Measurements from ENCODE around the gene SUSD1. TPM values are rescaled to one million over a fixed set of nuclear protein-coding genes. Genes with fewer than 3 reads are reported as not detected.

The SUSD1 gene
- total RNA-seq, 1 experiment from 2014 or later: 7.4 TPM

DNA sequence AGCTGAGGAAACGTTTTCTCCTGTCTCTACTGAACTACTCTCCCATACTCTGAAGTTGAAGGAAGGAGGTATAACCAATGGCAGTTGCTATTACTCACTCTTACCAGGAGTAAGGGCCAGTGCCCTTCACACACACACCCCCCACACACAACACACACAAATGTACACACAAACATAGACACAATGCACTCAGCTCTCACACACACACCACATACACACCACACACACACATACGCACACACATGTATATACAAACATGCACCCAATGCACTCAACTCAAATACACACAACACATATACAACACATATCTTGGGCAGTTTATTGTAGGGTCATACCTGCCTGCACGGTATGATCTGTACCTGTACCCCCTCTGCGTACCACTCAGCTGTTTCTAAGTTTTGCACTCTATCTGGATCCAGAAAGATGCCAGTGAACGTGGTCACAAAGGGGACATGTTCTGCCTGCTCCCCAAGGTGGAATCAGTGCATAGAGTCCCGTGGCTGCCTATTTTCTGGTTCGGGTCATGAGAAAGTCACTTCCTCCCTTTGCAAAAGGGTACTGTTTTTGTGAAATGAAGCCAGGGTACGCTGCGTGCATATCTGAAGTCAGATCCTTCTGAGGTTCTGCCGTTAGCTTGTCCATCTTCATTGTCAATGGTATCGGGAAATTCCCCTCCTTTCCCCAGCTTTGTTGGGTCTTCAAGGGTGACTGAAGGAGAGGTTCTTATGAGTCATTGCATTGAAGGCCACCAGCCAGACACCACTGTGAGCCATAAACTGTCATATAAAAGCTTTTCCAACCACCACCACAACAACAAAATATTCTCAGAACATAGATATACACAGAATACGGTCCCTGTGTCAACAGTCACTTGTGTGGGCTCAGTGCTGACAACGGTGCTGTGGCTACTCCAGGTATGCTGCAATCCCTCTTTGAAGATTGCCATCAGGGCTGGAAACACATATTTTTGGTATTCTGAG, 146.6 kb downstream of the SUSD1 start:
- Histone ChIP-seq H4K20me1 (ENCODE audit: low read length) (no peaks in the 10 kb centered on the region), H3K4me2 (ENCODE audit: low read length) (no peak overlapping the region), H3K4me3 (ENCODE audit: low read length) (no peak overlapping the region), H3K9ac (ENCODE audit: low read length) (no peak overlapping the region), H3K27me3 (ENCODE audit: low read length) (no peaks in the 10 kb centered on the region), H3K9me2 (replicated peaks; ENCODE audit: low read length) (no peaks in the 10 kb centered on the region), H3K36me3 (ENCODE audit: low read depth, low read length) (no peaks in the 10 kb centered on the region), H3K27ac (ENCODE audit: low read length) (peak overlapping the region; percentile 61), H3K9me3 (ENCODE audit: low read length) (no peaks in the 10 kb centered on the region), H3F3A (ENCODE audit: low read length, unreplicated experiment) (peaks cover 3% of the 10 kb centered on the region), H3K79me2 (ENCODE audit: low read length) (no peaks in the 10 kb centered on the region), H3K4me1 (ENCODE audit: insufficient read depth, low read length) (peaks cover 36% of the 10 kb centered on the region), H2AFZ (ENCODE audit: low read length) (no peak overlapping the region)
- DNase-seq (peak; percentile 36), ATAC-seq (no peak; the same call in 1 of the 2 replicates)
- CTCF ChIA-PET: no interaction called here
- intact Hi-C loops (cut with micrococcal nuclease): no loop called here
- TF ChIP-seq, protein P1, sequence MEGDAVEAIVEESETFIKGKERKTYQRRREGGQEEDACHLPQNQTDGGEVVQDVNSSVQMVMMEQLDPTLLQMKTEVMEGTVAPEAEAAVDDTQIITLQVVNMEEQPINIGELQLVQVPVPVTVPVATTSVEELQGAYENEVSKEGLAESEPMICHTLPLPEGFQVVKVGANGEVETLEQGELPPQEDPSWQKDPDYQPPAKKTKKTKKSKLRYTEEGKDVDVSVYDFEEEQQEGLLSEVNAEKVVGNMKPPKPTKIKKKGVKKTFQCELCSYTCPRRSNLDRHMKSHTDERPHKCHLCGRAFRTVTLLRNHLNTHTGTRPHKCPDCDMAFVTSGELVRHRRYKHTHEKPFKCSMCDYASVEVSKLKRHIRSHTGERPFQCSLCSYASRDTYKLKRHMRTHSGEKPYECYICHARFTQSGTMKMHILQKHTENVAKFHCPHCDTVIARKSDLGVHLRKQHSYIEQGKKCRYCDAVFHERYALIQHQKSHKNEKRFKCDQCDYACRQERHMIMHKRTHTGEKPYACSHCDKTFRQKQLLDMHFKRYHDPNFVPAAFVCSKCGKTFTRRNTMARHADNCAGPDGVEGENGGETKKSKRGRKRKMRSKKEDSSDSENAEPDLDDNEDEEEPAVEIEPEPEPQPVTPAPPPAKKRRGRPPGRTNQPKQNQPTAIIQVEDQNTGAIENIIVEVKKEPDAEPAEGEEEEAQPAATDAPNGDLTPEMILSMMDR (conservative IDR thresholded peaks at IDR 0.05; ENCODE audit: low read depth, low read length): no peak
- TF ChIP-seq EZH2phosphoT487 (IDR thresholded peaks at IDR 0.05; ENCODE audit: borderline replicate concordance, low read length) (no peak), EZH2 (IDR thresholded peaks at IDR 0.05; ENCODE audit: low read length, unreplicated experiment) (no peak)
- POLR2A ChIA-PET (ENCODE audit: unreplicated experiment): interaction anchor here (0.6 kb wide), 1 partner anchor 130 kb away, joined by 4 read pairs; no protein-coding TSS in a partner anchor
- no TSS peak for BruUV-seq (replicated peaks)

GRCh38 chr9:112025850-112026249, 149.2 kb downstream of the SUSD1 start:
- CTCF ChIA-PET: no interaction called here
- H3K27ac ChIP-seq (ENCODE audit: low read length): no peak overlapping the region

More at GRCh38 chr9:112025850-112026249, 149.2 kb downstream of the SUSD1 start:
- no TSS peak for BruUV-seq (replicated peaks)
- POLR2A ChIA-PET (ENCODE audit: unreplicated experiment): no interaction called here
- no peak for DNase-seq
- H3K9me3 ChIP-seq (ENCODE audit: low read length): no peaks in the 10 kb centered on the region
- no peaks in the 10 kb centered on the region for H3K27me3 ChIP-seq (ENCODE audit: low read length)
- H3K36me3 ChIP-seq (ENCODE audit: low read depth, low read length): no peaks in the 10 kb centered on the region
- H3K4me2 ChIP-seq (ENCODE audit: low read length): no peak overlapping the region
- intact Hi-C loops (cut with micrococcal nuclease): no loop called here
- no peaks in the 10 kb centered on the region for H3K9me2 ChIP-seq (replicated peaks; ENCODE audit: low read length)
- H3K79me2 ChIP-seq (ENCODE audit: low read length): no peaks in the 10 kb centered on the region
- H4K20me1 ChIP-seq (ENCODE audit: low read length): no peaks in the 10 kb centered on the region
- no peak for ATAC-seq
- no peak overlapping the region for H2AFZ ChIP-seq (ENCODE audit: low read length)
- H3K4me1 ChIP-seq (ENCODE audit: insufficient read depth, low read length): peaks cover 42% of the 10 kb centered on the region
- TF ChIP-seq EZH2 (IDR thresholded peaks at IDR 0.05; ENCODE audit: low read length, unreplicated experiment): no peak
- TF ChIP-seq EZH2phosphoT487 (IDR thresholded peaks at IDR 0.05; ENCODE audit: borderline replicate concordance, low read length): no peak
- TF ChIP-seq, protein P1 (conservative IDR thresholded peaks at IDR 0.05; ENCODE audit: low read depth, low read length): no peak
- peaks cover 3% of the 10 kb centered on the region for H3F3A ChIP-seq (ENCODE audit: low read length, unreplicated experiment)
- H3K4me3 ChIP-seq (ENCODE audit: low read length): no peak overlapping the region
- no peak overlapping the region for H3K9ac ChIP-seq (ENCODE audit: low read length)

All from PC-3 (cell line).